Measurements from ENCODE around the gene RAPGEF4. TPM values are rescaled to one million over a fixed set of nuclear protein-coding genes. Genes with fewer than 3 reads are reported as not detected.

RAPGEF4 gene
- 1 to 10 TPM in 1 of 2 donors, not detected in 1; 1.0 TPM for total RNA-seq

GRCh38 chr2:172735582-172736423, at the start of gene RAPGEF4:
RAPGEF4 (plus strand) TSS chr2:172735845; CDS start chr2:172735984, 139 bp downstream.

GRCh38 chr2:173075781-173076580, 340.3 kb downstream of the RAPGEF4 start, which contains the start of gene MAP3K20:
MAP3K20 (plus strand) TSS chr2:173075846; CDS start chr2:173091032, 15,186 bp downstream.

Small RNA genes lying within 50 kb of the gene (small RNA-seq; reads per million reads assigned to genes)
- 0 to 0.04 reads per million in 2 donors for gene RF01210

Other genes starting within 250 kb of the RAPGEF4 start
- gene PDK1, start 179.8 kb upstream of the RAPGEF4 start, total RNA-seq: 1 to 10 TPM; 3.7 to 4.1 TPM

All from melanocyte of skin (primary cell).